Left ventricle myocardium superior (tissue), 1 donor: Measurements from ENCODE around the gene MED14. TPM values are rescaled to one million over a fixed set of nuclear protein-coding genes. Genes with fewer than 3 reads are reported as not detected.
A peak's percentile ranks its signal among the peaks of the same experiment; 100 is the strongest.
"Not testable (repeated sequence)": the region's sequence is repeated elsewhere in the genome, so short reads cannot be mapped to it uniquely, and the experiment has no call there.

Experiments used
- ATAC-seq: fragments of 200-7000 bp; cut with Tn5 transposase; one replicate; pipeline ENCODE4 v1.9.1; 2020; ENCODE audit warnings: mild to moderate bottlenecking, moderate library complexity
- DNase-seq: peaks from one replicate; pipeline ENCODE4 v3.0.0-alpha.2; 2020
- intact Hi-C: fragments of 100-400 bp; cut with micrococcal nuclease; formaldehyde crosslinking; loops from one replicate; pipeline ENCODE4 v1.11.0; 2022
- long read RNA-seq: library from polyadenylated mRNA; unstranded; transcript quantifications from one replicate; pipeline ENCODE4 v2.0.0, GENCODE V29; 2021
- total RNA-seq: library from RNA; stranded (reverse); fragmentation: NEBNext Ultra II Directional; extraction: Animal tissue kit (Norgen Biotek cat#: 25700); gene quantifications from one replicate; pipeline ENCODE4 v1.2.1, GENCODE V29; 2021
- donor health status: DM: no; HTN: yes; CAD: no; lungs with severe emphysema.

Gene MED14
- 30.4 TPM for total RNA-seq
- long read RNA-seq, partial matches to known transcripts: 7 of 9 reads
- long read RNA-seq, other reads (novel, unspliced or antisense): 2 of 9 reads

- DNase-seq: peak; percentile 89
- intact Hi-C loops: no loop called here
- peak; percentile 98 for ATAC-seq
Observed at GRCh38 chrX:40735325-40736169, at the start of gene MED14. Gene MED14 (minus strand): TSS chrX:40735542. CDS start chrX:40735412, 130 bp downstream.

GRCh38 chrX:40784516-40785151 lies 49.3 kb upstream of the MED14 start:
- ATAC-seq (no peak), DNase-seq (no peak)
- intact Hi-C loops: no loop called here

GRCh38 chrX:40782644-40783259 lies 47.4 kb upstream of the MED14 start:
- DNase-seq, intact Hi-C loops, ATAC-seq: not testable (repeated sequence)

DNA sequence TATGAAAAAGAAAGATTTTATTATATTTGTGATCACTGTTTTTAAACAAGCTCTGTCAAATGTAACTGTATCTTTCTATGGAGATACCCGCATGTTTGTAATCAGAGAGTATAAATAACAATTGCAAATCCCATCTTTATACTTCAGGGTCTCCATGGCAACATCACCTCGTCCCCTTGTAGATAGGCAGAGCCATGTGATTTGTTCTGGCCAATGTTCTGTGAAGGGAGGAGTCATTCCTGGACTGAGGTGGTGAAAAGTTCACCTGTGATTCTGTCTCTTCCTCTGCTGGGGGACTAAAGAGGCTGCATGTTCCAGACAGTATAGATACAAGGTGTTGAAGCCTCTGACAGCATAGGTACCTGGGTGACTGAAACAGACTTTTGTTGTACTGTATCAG lies 45.6 kb upstream of the MED14 start:
- ATAC-seq: no peak
- DNase-seq: no peak
- intact Hi-C loops: no loop called here

GRCh38 chrX:40780082-40780481 lies 44.7 kb upstream of the MED14 start:
- peak; percentile 75 for ATAC-seq
- peak; percentile 48 for DNase-seq
- intact Hi-C loops: no loop called here

GRCh38 chrX:40778861-40779575 lies 43.7 kb upstream of the MED14 start:
- ATAC-seq: no peak
- no peak for DNase-seq
- intact Hi-C loops: no loop called here

GRCh38 chrX:40773809-40774208 lies 38.5 kb upstream of the MED14 start:
- ATAC-seq: no peak
- DNase-seq: no peak
- intact Hi-C loops: no loop called here

DNA sequence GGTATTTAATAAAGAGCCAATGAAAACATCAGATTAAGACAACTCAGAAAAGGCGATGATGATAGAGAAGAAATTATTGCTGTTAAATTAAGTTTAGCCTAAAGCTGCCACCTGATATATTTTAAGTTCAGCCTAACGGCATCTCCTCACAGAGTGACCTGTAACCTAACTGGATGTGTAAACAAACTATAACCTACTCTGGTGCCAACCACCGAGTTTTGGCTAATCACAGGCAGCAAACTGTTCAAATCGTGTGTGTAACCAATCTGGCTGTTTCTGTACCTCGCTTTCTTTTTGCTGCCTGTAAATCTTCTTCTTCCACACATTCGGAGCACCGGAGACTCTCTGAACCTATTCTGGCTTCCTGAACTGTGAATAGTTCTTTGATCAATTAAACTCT lies 37.8 kb upstream of the MED14 start:
- intact Hi-C loops: no loop called here
- no peak for ATAC-seq
- no peak for DNase-seq

DNA sequence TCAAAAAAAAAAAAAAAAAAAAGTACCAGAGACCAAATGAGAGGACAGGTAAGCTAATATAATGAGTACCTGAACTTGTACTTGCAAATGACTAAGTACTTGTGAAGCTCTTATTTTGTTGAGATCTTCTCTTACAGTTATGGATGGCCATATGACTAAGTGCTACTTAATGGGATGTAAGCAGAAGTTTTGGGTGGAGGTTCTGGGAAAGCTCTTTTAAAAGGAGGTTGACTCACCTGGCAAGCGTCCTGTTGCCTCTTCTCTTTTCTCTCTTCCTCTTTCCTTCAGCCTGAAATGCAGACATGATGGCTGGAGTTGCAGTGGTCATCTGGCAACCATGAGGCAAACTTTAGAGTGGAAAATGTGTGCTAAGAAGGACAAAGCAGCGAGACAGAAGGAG lies 36.9 kb upstream of the MED14 start:
- intact Hi-C loops: no loop called here
- no peak for ATAC-seq

DNA sequence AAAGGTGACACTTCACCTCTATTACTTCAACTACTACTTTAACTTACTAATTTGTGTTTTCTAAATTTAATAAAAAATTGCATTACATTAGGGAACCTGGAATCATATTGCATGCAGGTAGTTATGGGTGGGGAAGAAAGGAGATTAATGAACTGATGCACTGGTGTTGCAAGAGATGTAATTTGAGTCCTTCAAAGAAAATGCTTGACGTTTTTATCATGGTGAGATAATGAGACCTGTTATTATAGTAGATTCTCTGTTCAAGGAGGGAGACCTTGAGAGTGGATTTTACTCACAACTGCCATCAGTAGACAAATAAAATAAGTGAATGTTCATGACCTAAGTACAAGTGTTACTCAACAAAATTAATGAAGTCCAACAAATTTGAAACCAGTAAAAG lies 26.4 kb upstream of the MED14 start:
- ATAC-seq (no peak), DNase-seq (no peak)
- intact Hi-C loops: no loop called here

More for the DNA sequence above, 36.9 kb upstream of the MED14 start:
- no peak for DNase-seq

- no peak for ATAC-seq
- no peak for DNase-seq
- intact Hi-C loops: no loop called here
Observed at GRCh38 chrX:40759374-40759773, 24.0 kb upstream of the MED14 start.

DNA sequence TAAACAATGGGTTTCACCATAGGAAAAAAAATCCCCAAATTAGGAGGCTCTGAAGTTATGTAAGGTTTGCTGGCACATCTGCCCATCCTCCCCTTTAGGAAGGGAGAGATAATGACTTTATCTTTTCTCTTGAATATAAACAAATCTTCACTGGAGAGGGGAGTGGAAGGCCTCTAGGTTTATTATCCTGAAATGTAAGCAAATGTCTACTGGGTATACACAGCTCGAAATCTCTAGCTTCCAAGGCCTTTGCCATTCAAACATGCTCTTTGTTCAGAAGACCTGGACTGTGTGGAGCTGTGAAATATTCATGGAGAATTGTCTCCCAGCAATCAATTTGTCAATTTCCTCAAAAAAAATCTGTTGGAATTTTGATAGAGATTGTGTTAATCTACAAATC lies 21.7 kb upstream of the MED14 start:
- DNase-seq (no peak), ATAC-seq (no peak)
- intact Hi-C loops: no loop called here

DNA sequence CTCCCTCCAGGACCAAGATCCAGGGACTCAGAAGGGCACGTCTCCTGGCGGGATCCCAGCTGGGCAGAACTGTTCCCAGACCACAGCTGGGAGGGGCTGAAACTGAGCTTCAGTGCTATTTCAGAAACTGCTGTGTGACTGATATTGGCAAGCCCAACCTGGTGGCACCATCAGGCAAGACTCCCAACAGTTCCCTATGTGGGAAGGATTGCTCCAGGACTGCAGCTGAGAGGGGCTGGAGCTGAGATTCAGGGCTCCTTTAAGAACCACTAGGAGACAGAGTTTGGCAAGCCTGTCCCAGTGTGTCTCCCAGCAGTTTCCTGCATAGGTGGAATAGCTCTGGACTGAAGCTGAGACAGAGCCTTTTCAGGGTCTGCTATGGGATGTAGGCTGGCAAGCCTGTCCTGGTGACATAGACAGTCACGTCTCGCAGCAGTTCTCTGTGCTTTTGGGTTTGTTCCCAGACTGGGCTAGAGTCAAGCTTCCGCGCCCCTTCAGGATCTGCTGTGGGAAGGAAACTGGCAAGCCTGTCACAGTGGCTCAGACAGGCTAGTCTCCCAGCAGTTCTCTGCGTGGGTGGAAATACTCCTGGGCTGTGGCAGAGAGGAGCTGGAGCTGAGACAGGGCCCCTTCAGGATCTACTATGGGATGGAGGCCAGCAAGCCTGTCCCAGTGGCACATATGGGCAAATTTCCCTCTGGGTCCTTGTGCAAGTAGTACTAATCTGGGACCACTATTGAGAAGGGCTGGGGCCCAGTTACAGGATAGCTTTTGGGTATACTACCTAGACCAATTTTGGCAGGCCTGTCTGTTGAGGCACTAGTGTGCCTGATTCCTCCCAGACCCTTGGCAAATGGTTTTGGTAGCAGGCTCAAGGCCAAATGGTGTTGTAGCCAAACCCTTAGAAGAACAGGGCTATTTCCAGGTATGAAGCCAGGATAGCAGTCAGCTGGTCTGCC lies 20.2 kb upstream of the MED14 start:
- ATAC-seq (peak; percentile 92), DNase-seq (peak; percentile 74)

DNA sequence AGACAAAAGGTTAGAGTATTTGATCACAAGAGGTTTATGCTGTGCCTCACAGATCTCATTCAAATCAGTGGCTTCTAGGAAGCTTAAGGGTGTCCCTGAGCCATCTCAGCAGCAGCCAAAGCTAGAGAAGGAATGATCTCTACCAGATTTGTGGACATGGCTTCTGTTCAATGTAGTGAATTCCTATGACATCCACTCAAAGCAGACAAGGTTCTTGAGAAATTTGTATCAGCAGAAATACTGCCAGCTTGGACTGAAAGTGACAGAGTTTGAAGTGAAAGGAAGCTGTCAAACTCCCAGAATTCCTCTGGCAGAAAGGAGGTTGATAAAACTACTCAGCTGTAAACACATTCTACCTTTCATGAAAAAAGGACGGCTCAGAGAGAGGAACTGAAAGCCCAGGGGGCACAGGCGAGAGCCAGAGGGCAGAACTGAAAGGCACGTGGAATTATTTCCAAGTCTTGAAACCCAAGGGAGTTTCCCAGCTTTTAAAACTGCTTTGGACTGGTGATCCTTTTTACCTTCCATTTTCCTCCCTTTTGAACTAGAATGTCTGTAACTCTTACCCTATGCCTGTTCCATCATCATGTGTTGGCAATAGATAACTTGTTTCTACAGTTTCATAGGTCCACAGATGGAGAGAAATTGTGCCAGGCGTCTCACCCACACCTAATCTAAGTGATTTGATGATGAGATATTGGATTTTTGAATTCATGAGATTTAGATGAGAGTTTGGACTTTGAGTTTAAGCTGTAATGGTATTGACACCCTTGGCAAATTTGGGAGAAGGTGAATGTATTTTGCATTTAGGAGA lies 14.5 kb upstream of the MED14 start:
- intact Hi-C loops: no loop called here
- no peak for DNase-seq
- no peak for ATAC-seq

More for the DNA sequence above, 20.2 kb upstream of the MED14 start:
- intact Hi-C loops: no loop called here

GRCh38 chrX:40748977-40749376 lies 13.6 kb upstream of the MED14 start:
- intact Hi-C loops: no loop called here
- DNase-seq: no peak
- ATAC-seq: no peak

- ATAC-seq: no peak
- intact Hi-C loops: no loop called here
- no peak for DNase-seq
Observed at GRCh38 chrX:40746521-40746920, 11.2 kb upstream of the MED14 start.

- intact Hi-C loops: no loop called here
- ATAC-seq (peak; percentile 28), DNase-seq (no peak)
Observed at GRCh38 chrX:40736170-40736505, 796 bp upstream of the MED14 start.

DNA sequence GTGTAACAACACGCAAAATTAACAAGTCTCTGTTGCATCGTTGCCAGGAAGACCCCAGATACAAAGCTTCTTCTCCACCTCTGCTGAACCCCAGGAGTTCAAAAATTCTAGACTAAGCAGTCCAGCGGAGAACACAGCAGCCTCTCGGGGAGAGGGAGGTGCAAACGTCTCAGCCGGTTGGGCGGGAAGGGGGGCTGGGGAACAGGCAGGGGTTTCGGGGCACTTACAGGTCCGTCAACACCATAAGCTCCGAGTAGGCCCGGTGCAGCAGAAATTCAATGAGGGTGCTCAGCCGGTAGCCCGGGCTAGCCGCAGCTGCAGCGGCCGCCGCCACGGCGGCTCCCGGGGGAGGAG lies 394 bp downstream of the MED14 start:
- peak; percentile 26 for ATAC-seq
- no peak for DNase-seq

More for the DNA sequence above, 394 bp downstream of the MED14 start:
- intact Hi-C loops: no loop called here
